Pancreas (tissue), 10 donors: ENCODE measurements around the gene NBL1. TPM values are rescaled to one million over a fixed set of nuclear protein-coding genes. Genes with fewer than 3 reads are reported as not detected.

Source experiments
- ATAC-seq, 4 donors: fragments of 200-7000 bp; cut with Tn5 transposase; one replicate each; pipeline versions ENCODE4 v1.8.0 to v1.9.1; 2020; ENCODE audit warnings: mild to moderate bottlenecking in 4 of 4, moderate library complexity in 4 of 4
- DNase-seq, 6 donors: peaks; one replicate each; pipeline ENCODE4 v3.0.0-alpha.2; 2020
- FAIRE-seq: peaks from 2 replicates; lab custom pipeline; 2012; peaks lifted over from hg19 to GRCh38; lab: Jason Lieb, UNC
- H3K27ac ChIP-seq, 4 donors: fragments of 200-600 bp; sonication (generic); 1 replicate in 3 of 4; 2 replicates in 1 of 4; pipeline versions ENCODE4 v1.5.0 to v1.8.0; 2020
- H3K27me3 ChIP-seq, 4 donors: fragments of 200-600 bp; one replicate each; pipeline ENCODE4 v1.8.0; 2021
- H3K36me3 ChIP-seq, 3 donors: fragments of 200-600 bp; sonication (generic) in 1 of 3; one replicate each; pipeline versions ENCODE4 v1.5.0 to v1.8.0; 2020 to 2021
- H3K4me1 ChIP-seq, 3 donors: fragments of 200-600 bp; one replicate each; pipeline ENCODE4 v1.8.0; 2021
- H3K4me3 ChIP-seq, 4 donors: fragments of 200-600 bp; sonication (generic) in 2 of 4; one replicate each; pipeline versions ENCODE4 v1.5.0 to v1.8.0; 2020 to 2021
- H3K9me3 ChIP-seq, 4 donors: fragments of 200-600 bp; one replicate each; pipeline ENCODE4 v1.8.0; 2021
- CTCF ChIP-seq, 4 donors: fragments of 200-600 bp; sonication (generic) in 3 of 4; IDR thresholded peaks; one replicate each; pipeline versions ENCODE4 v1.5.0 to v1.8.0; 2021; ENCODE audit warnings: antibody characterized with exemption in 4 of 4
- WGBS, 2 donors: extraction: QIAGEN DNeasy Blood & Tissue Kit; methylation state at CpG; one replicate each; pipeline ENCODE4 v1.1.7; 2013; 5-methylcytosine and 5-hydroxymethylcytosine counted together
- intact Hi-C, 3 donors: fragments of 100-400 bp; cut with DNase I; formaldehyde crosslinking; loops; one replicate each; pipeline versions ENCODE4 v1.11.1 to v1.14.2; 2022
- polyA plus RNA-seq, 2 donors: library from polyadenylated mRNA; stranded (reverse); fragments of 200-250 nt; gene quantifications; one replicate each; pipeline ENCODE4 v1.2.3, GENCODE V29; 2013
- total RNA-seq, 6 donors: library from RNA; stranded (reverse); fragmentation: NEBNext Ultra II Directional in 4 of 6; extraction: Animal tissue kit (Norgen Biotek cat#: 25700) in 4 of 6; gene quantifications; one replicate each; pipeline versions ENCODE4 v1.2.1 to v1.2.4, GENCODE V29; 2021 to 2023
- donor health status: healthy with polysubstance abuse.
- donor health status: DM: no; HTN: no; CAD: no; lungs with moderate emphysema.
- donor health status: DM: no; HTN: no; CAD: no.
- donor health status: control.
- donor health status: control.
- donor health status: Bipolar disorder and iron deficiency.
- donor health status: DM: yes; HTN: yes; CAD: no.
- donor health status: DM: no; HTN: no; CAD: no.
- donor health status: DM: no; HTN: no; CAD: no.
- donor health status: DM: yes; HTN: yes; CAD: no.

The NBL1 gene
- total and polyA plus RNA-seq, 8 donors, result 5.8 to 45.6 (median 22.6) TPM

DNA sequence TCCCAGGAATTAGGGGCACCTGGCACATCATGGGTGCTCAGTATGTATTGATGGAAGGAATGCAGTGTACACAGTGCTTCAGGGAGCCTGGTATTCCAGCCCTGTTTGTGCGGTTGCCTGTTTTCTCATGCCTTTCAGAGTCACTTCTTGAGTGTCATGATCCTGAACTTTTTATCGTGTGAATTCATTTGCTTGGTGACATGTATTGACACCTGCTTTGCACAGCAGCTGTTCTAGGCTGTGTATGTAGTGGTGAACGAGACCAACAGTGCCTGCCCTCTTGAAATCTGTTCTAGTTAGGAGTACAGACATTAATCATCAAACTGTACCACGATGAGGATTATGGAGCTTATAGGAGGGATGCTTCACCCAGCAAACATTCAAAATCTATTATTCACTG is 26.7 kb downstream of the NBL1 start:
- 31 to 44% methylated on average over 4 of the region's 4 CpGs for WGBS, 2 donors
- no peak for TF ChIP-seq CTCF (IDR thresholded peaks at IDR 0.05)
- ATAC-seq, result no peak
- H3K4me3 ChIP-seq, result no peak overlapping the region
- no peaks in the 10 kb centered on the region for H3K9me3 ChIP-seq
- H3K27ac ChIP-seq, result no peak overlapping the region
- intact Hi-C loops, result no loop called here
- DNase-seq, result no peak
- no peak for FAIRE-seq
- no peaks in the 10 kb centered on the region for H3K36me3 ChIP-seq
- peaks cover 0 to 7% (median 0%) of the 10 kb centered on the region in 4 donors for H3K27me3 ChIP-seq
- no peaks in the 10 kb centered on the region for H3K4me1 ChIP-seq

- H3K36me3 ChIP-seq, result no peaks in the 10 kb centered on the region
- DNase-seq (no peak), ATAC-seq (no peak), FAIRE-seq (no peak)
- no peaks in the 10 kb centered on the region for H3K4me1 ChIP-seq
- no peaks in the 10 kb centered on the region for H3K27me3 ChIP-seq
- intact Hi-C loops, result no loop called here
- WGBS, 2 donors, result 31 to 42% methylated on average over 6 of the region's 6 CpGs
- H3K9me3 ChIP-seq, result no peaks in the 10 kb centered on the region
- no peak overlapping the region for H3K27ac ChIP-seq
- TF ChIP-seq CTCF (IDR thresholded peaks at IDR 0.05), result no peak
- H3K4me3 ChIP-seq, result no peak overlapping the region
These were observed 28.1 kb downstream of the NBL1 start for GRCh38 chr1:19672237-19672636.

DNA sequence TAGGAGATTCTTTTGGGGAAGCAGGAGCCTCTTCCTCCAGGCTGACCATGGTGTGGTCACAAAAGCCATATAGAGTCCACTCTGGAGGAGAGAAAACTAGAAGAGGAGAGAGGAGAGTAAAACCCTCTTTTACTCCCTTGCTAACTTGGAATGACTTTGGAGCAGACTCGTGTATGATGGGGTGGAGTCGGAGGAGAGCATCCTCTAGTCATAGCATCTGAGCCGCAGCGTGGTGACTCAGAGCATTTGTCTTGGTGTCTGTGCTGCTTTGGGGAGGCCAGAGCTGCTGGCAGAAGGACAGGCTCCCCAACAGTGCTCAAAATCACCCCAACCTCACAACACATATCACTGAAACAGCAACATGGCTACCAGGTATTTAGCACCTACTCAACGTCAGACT is 31.7 kb downstream of the NBL1 start:
- H3K4me3 ChIP-seq, result no peak overlapping the region
- H3K4me1 ChIP-seq, result no peaks in the 10 kb centered on the region
- no peak overlapping the region for H3K27ac ChIP-seq
- no peaks in the 10 kb centered on the region for H3K9me3 ChIP-seq
- H3K36me3 ChIP-seq, result no peaks in the 10 kb centered on the region
- TF ChIP-seq CTCF (IDR thresholded peaks at IDR 0.05), result no peak
- no peaks in the 10 kb centered on the region for H3K27me3 ChIP-seq
- intact Hi-C loops, result no loop called here
- DNase-seq (no peak), ATAC-seq (no peak), FAIRE-seq (no peak)
- WGBS, 2 donors, result 59 to 82% methylated on average over 5 of the region's 5 CpGs

DNA sequence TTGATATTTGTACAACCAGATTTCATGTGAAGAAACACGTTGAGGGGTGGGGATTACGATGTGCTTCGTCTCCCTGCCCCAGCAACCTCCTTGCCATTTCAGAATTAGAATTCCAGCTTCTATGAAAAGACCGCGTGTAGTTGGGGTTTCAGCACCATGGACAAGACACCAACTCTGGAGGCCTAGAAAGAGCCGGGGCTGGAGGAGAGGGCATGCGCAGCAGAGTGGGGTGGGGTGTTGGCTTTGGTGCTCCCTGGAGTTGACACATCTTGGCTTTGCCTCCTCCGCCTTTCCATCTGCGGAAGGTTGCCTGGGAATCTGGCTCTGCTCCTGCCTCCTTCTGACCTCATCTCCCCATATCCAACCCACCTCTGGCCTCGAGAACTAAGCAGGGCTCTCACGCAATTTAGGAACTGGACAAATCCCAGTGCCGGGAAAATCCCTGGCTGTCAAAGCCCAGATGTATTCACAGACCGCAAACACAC is 32.4 kb downstream of the NBL1 start:
- Histone ChIP-seq H3K27me3 (no peaks in the 10 kb centered on the region), H3K9me3 (no peaks in the 10 kb centered on the region), H3K4me3 (no peak overlapping the region), H3K27ac (no peak overlapping the region), H3K4me1 (no peaks in the 10 kb centered on the region), H3K36me3 (no peaks in the 10 kb centered on the region)
- 19 to 22% methylated on average over 13 of the region's 13 CpGs for WGBS, 2 donors
- intact Hi-C loops, result no loop called here
- DNase-seq (peak in 3 of 6 donors; percentile 34 to 66 (median 48)), ATAC-seq (peak; percentile 45 to 88 (median 81)), FAIRE-seq (no peak)
- TF ChIP-seq CTCF (IDR thresholded peaks at IDR 0.05), result no peak

GRCh38 chr1:19678493-19678892 is 34.4 kb downstream of the NBL1 start:
- Histone ChIP-seq H3K4me1 (no peaks in the 10 kb centered on the region), H3K27me3 (no peaks in the 10 kb centered on the region), H3K9me3 (no peaks in the 10 kb centered on the region), H3K36me3 (no peaks in the 10 kb centered on the region), H3K4me3 (no peak overlapping the region), H3K27ac (no peak overlapping the region)
- no peak for TF ChIP-seq CTCF (IDR thresholded peaks at IDR 0.05)
- no peak for DNase-seq
- no peak for ATAC-seq
- intact Hi-C loops, result no loop called here
- 54 to 57% methylated on average over 10 to 11 of the region's 11 CpGs for WGBS, 2 donors
- no peak for FAIRE-seq
